K562 (cell line): ENCODE results near the gene BZW1. TPM values are rescaled to one million over a fixed set of nuclear protein-coding genes. Genes with fewer than 3 reads are reported as not detected.

Source experiments
- ASH1L ChIP-seq: fragments of 450-650 bp; IDR thresholded peaks from 2 replicates; pipeline ENCODE4 v1.6.1; 2018; ENCODE audit warnings: borderline replicate concordance, mild to moderate bottlenecking, low read depth; ENCODE audit not compliant: partially characterized antibody
- CSDE1 ChIP-seq, 2 experiments: fragments of 450-650 bp; IDR thresholded peaks; 2 replicates each; pipeline ENCODE4 v1.6.1; 2016; ENCODE audit warnings: mild to moderate bottlenecking in 1 of 2
- E2F8 ChIP-seq: fragments of 450-650 bp; IDR thresholded peaks from 2 replicates; pipeline ENCODE4 v1.7.1; 2018; ENCODE audit warnings: mild to moderate bottlenecking, low read depth; ENCODE audit not compliant: partially characterized antibody
- EHMT2 ChIP-seq: fragments of 450-650 bp; IDR thresholded peaks from 2 replicates; pipeline ENCODE4 v1.6.1; 2018; ENCODE audit warnings: antibody characterized with exemption
- HBP1 ChIP-seq: fragments of 450-650 bp; formaldehyde crosslinking; IDR thresholded peaks from 2 replicates; pipeline ENCODE4 v1.4.0; 2022; ENCODE audit warnings: missing genetic modification characterization
- HNRNPL ChIP-seq: fragments of 200-400 bp; formaldehyde crosslinking; IDR thresholded peaks from 2 replicates; pipeline ENCODE4 v1.6.1; 2017; ENCODE audit warnings: low read depth, mild to moderate bottlenecking, low read length
- MED1 ChIP-seq: sonication (generic); formaldehyde crosslinking; IDR thresholded peaks from 2 replicates; pipeline ENCODE4 v1.8.1; 2023; ENCODE audit warnings: missing genetic modification reagents, borderline replicate concordance
- MEF2A ChIP-seq: IDR thresholded peaks from 2 replicates; pipeline ENCODE4 v1.6.1; 2011; ENCODE audit warnings: low read depth, mild to moderate bottlenecking, low read length, moderate library complexity; ENCODE audit not compliant: control insufficient read depth
- MLLT1 ChIP-seq, 2 experiments: fragments of 450-650 bp; IDR thresholded peaks; 2 replicates each; pipeline ENCODE4 v1.6.1; 2016
- PKNOX1 ChIP-seq: fragments of 450-650 bp; IDR thresholded peaks from 2 replicates; pipeline ENCODE4 v1.6.1; 2016
- PML ChIP-seq: IDR thresholded peaks from 2 replicates; pipeline ENCODE4 v1.6.1; 2012; ENCODE audit warnings: low read length, inconsistent platforms
- YY1 ChIP-seq, 3 experiments: IDR thresholded peaks; 2 replicates each; pipeline ENCODE4 v1.6.1; 2011; ENCODE audit warnings: low read length in 2 of 3, mild to moderate bottlenecking in 2 of 3, moderate library complexity in 2 of 3, borderline replicate concordance in 1 of 3, control low read depth in 1 of 3, low read depth in 1 of 3; ENCODE audit not compliant: insufficient read depth in 3 of 3, insufficient replicate concordance in 2 of 3, control insufficient read depth in 1 of 3, insufficient read length in 1 of 3; ENCODE audit errors: extremely low read depth in 1 of 3
- ZC3H4 ChIP-seq: sonication (generic); formaldehyde crosslinking; IDR thresholded peaks from 2 replicates; pipeline ENCODE4 v1.9.0; 2021; ENCODE audit warnings: missing genetic modification reagents, borderline replicate concordance
- ZFP36 ChIP-seq: fragments of 150-350 bp; IDR thresholded peaks from 2 replicates; pipeline ENCODE4 v1.6.1; 2018; ENCODE audit warnings: low read length, low read depth; ENCODE audit not compliant: partially characterized antibody
- ZNF780A ChIP-seq: fragments of 250-450 bp; sonication (Bioruptor Pico); IDR thresholded peaks from 2 replicates; pipeline ENCODE4 v1.5.0; 2021; ENCODE audit warnings: mild to moderate bottlenecking
- polyA plus RNA-seq, 8 experiments: library from polyadenylated mRNA; depleted of rRNA in 4 of 8; stranded (reverse) in 5 of 8; unstranded in 3 of 8; fragments of >200 nt; fragmentation: Nextera tagmentation in 2 of 8; fragmentation: Illumina TruSeq in 1 of 8; extraction: Ambion mirVana in 2 of 8; extraction: Trizol in 1 of 8; gene quantifications; 2 replicates each; pipeline versions ENCODE4 v1.2.1 to v1.2.3, GENCODE V29; 2011 to 2014; ENCODE audit warnings: inconsistent platforms in 1 of 8, missing spikeins in 1 of 8
- total RNA-seq, 7 experiments: library from RNA; depleted of rRNA in 6 of 7; stranded (reverse); fragments of >200 nt in 6 of 7; fragmentation: Illumina TruSeq in 2 of 7; extraction: Trizol in 2 of 7; gene quantifications; 2 replicates each; pipeline versions ENCODE4 v1.2.1 to v1.2.3, GENCODE V29; 2011 to 2021; ENCODE audit warnings: low replicate concordance in 1 of 7
- TF ChIP-seq, protein P1 (sequence below): fragments of 250-450 bp; sonication (Bioruptor Pico); IDR thresholded peaks from 2 replicates; pipeline ENCODE4 v1.8.0; 2022; ENCODE audit warnings: inconsistent platforms, mild to moderate bottlenecking, moderate library complexity, borderline replicate concordance
- TF ChIP-seq, protein P2 (sequence below): fragments of 250-450 bp; sonication (Bioruptor Pico); IDR thresholded peaks from 2 replicates; pipeline ENCODE4 v1.8.0; 2022; ENCODE audit warnings: moderate library complexity, mild to moderate bottlenecking, inconsistent platforms

Gene BZW1
- total and polyA plus RNA-seq, 9 of the 15 experiments (the other 6 are each of a cell fraction or from before 2014, with no cell fraction given), result 110 to 244 (median 198) TPM

GRCh38 chr2:200812122-200813022 lies 662 bp downstream of the BZW1 start (continued):
- TF ChIP-seq, protein P1, sequence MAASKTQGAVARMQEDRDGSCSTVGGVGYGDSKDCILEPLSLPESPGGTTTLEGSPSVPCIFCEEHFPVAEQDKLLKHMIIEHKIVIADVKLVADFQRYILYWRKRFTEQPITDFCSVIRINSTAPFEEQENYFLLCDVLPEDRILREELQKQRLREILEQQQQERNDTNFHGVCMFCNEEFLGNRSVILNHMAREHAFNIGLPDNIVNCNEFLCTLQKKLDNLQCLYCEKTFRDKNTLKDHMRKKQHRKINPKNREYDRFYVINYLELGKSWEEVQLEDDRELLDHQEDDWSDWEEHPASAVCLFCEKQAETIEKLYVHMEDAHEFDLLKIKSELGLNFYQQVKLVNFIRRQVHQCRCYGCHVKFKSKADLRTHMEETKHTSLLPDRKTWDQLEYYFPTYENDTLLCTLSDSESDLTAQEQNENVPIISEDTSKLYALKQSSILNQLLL (CRISPR knock-in tag), result no peak
- TF ChIP-seq, protein P2, sequence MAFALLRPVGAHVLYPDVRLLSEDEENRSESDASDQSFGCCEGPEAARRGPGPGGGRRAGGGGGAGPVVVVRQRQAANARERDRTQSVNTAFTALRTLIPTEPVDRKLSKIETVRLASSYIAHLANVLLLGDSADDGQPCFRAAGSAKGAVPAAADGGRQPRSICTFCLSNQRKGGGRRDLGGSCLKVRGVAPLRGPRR (CRISPR knock-in tag), result no peak
- TF ChIP-seq YY1 (IDR thresholded peaks at IDR 0.05; ENCODE audit: borderline replicate concordance in 1 of 3, control insufficient read depth in 1 of 3, extremely low read depth in 1 of 3, insufficient read depth in 3 of 3, insufficient read length in 1 of 3, insufficient replicate concordance in 2 of 3, low read depth in 1 of 3, low read length in 2 of 3) (peak in 2 of 3 experiments; percentile 13 to 48), HBP1 (peak; percentile 18; the same call in 1 of the 2 replicates), ZC3H4 (CRISPR knock-in tag) (no peak), CSDE1 (IDR thresholded peaks at IDR 0.05) (no peak), MEF2A (no peak), MED1 (CRISPR knock-in tag) (no peak), E2F8 (no peak), EHMT2 (no peak), MLLT1 (IDR thresholded peaks at IDR 0.05) (peak; percentile 30 to 53; a peak in 1 of 4 replicates), ZNF780A (CRISPR knock-in tag) (no peak), ZFP36 (no peak), PKNOX1 (no peak), HNRNPL (peak; percentile 43; the same call in 1 of the 2 replicates), PML (no peak), ASH1L (no peak)
